ENCODE data around the gene VPS54. TPM values are rescaled to one million over a fixed set of nuclear protein-coding genes. Genes with fewer than 3 reads are reported as not detected.

The VPS54 gene
- total RNA-seq, 1 donor from 2014 or later: 17.2 TPM

- DNase-seq (ENCODE audit: extremely low spot score, unreplicated experiment): no peak
- Mint-ChIP-seq H3K4me1 (ENCODE audit: unreplicated experiment) (peaks cover 5% of the 10 kb centered on the region), H3K27ac (ENCODE audit: unreplicated experiment) (no peak overlapping the region), H3K27me3 (ENCODE audit: unreplicated experiment) (no peaks in the 10 kb centered on the region), H3K36me3 (ENCODE audit: unreplicated experiment) (no peaks in the 10 kb centered on the region), H3K4me3 (ENCODE audit: unreplicated experiment) (no peak overlapping the region), H3K9me3 (ENCODE audit: unreplicated experiment) (no peaks in the 10 kb centered on the region)
- TF ChIP-seq, protein P1, sequence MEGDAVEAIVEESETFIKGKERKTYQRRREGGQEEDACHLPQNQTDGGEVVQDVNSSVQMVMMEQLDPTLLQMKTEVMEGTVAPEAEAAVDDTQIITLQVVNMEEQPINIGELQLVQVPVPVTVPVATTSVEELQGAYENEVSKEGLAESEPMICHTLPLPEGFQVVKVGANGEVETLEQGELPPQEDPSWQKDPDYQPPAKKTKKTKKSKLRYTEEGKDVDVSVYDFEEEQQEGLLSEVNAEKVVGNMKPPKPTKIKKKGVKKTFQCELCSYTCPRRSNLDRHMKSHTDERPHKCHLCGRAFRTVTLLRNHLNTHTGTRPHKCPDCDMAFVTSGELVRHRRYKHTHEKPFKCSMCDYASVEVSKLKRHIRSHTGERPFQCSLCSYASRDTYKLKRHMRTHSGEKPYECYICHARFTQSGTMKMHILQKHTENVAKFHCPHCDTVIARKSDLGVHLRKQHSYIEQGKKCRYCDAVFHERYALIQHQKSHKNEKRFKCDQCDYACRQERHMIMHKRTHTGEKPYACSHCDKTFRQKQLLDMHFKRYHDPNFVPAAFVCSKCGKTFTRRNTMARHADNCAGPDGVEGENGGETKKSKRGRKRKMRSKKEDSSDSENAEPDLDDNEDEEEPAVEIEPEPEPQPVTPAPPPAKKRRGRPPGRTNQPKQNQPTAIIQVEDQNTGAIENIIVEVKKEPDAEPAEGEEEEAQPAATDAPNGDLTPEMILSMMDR (IDR thresholded peaks at IDR 0.05): peak; percentile 93
These were observed 30.5 kb upstream of the VPS54 start for GRCh38 chr2:64049633-64050220.

GRCh38 chr2:64045938-64046337 is 26.7 kb upstream of the VPS54 start:
- no peaks in the 10 kb centered on the region for H3K36me3 Mint-ChIP-seq (ENCODE audit: unreplicated experiment)

GRCh38 chr2:64040161-64040560 is 20.9 kb upstream of the VPS54 start:
- H3K4me3 Mint-ChIP-seq (ENCODE audit: unreplicated experiment): no peak overlapping the region
- TF ChIP-seq, protein P1 (IDR thresholded peaks at IDR 0.05): no peak
- no peaks in the 10 kb centered on the region for H3K36me3 Mint-ChIP-seq (ENCODE audit: unreplicated experiment)
- H3K27ac Mint-ChIP-seq (ENCODE audit: unreplicated experiment): no peak overlapping the region
- no peaks in the 10 kb centered on the region for H3K9me3 Mint-ChIP-seq (ENCODE audit: unreplicated experiment)
- DNase-seq (ENCODE audit: extremely low spot score, unreplicated experiment): no peak
- peaks cover 2% of the 10 kb centered on the region for H3K27me3 Mint-ChIP-seq (ENCODE audit: unreplicated experiment)
- peaks cover 9% of the 10 kb centered on the region for H3K4me1 Mint-ChIP-seq (ENCODE audit: unreplicated experiment)

More at GRCh38 chr2:64045938-64046337, 26.7 kb upstream of the VPS54 start:
- no peak overlapping the region for H3K4me3 Mint-ChIP-seq (ENCODE audit: unreplicated experiment)
- no peak for DNase-seq (ENCODE audit: extremely low spot score, unreplicated experiment)
- TF ChIP-seq, protein P1 (IDR thresholded peaks at IDR 0.05): no peak
- H3K27ac Mint-ChIP-seq (ENCODE audit: unreplicated experiment): no peak overlapping the region
- H3K9me3 Mint-ChIP-seq (ENCODE audit: unreplicated experiment): no peaks in the 10 kb centered on the region
- H3K4me1 Mint-ChIP-seq (ENCODE audit: unreplicated experiment): peaks cover 5% of the 10 kb centered on the region
- no peaks in the 10 kb centered on the region for H3K27me3 Mint-ChIP-seq (ENCODE audit: unreplicated experiment)

DNA sequence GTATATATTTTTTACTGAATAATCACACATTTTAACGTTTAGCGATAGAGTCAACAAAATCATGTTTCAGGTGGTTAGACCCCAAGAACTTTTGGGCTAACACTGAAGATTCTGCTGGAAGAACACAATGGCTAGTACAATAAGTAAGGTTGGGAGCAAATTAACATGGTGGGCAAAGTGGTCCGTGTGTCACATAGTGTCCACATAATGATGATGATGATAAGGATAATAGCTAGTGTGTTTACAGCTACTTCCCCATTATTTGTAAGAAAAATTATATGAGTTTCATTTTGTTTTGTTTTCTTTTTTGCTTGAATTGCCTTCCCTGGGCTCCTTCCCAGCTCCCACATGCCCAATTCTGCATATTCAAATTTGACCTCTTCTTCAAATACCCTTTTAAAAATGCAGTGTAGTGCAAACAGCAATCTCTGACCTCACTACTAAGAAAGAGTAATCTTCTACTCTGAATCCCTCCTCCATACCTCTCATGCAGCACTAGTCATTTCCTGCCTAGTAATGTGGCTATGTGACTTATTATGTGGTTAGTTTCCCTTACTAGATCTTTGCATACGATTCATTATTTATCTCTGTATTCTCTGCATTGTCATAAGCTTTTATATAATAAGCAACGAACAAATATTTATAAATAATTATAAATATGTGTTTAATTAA is 16.9 kb upstream of the VPS54 start:
- Mint-ChIP-seq H3K27ac (ENCODE audit: unreplicated experiment) (no peak overlapping the region), H3K36me3 (ENCODE audit: unreplicated experiment) (no peaks in the 10 kb centered on the region), H3K4me1 (ENCODE audit: unreplicated experiment) (peaks cover 12% of the 10 kb centered on the region), H3K27me3 (ENCODE audit: unreplicated experiment) (peaks cover 2% of the 10 kb centered on the region), H3K9me3 (ENCODE audit: unreplicated experiment) (no peaks in the 10 kb centered on the region), H3K4me3 (ENCODE audit: unreplicated experiment) (no peak overlapping the region)
- no peak for DNase-seq (ENCODE audit: extremely low spot score, unreplicated experiment)
- TF ChIP-seq, protein P1 (IDR thresholded peaks at IDR 0.05): no peak

DNA sequence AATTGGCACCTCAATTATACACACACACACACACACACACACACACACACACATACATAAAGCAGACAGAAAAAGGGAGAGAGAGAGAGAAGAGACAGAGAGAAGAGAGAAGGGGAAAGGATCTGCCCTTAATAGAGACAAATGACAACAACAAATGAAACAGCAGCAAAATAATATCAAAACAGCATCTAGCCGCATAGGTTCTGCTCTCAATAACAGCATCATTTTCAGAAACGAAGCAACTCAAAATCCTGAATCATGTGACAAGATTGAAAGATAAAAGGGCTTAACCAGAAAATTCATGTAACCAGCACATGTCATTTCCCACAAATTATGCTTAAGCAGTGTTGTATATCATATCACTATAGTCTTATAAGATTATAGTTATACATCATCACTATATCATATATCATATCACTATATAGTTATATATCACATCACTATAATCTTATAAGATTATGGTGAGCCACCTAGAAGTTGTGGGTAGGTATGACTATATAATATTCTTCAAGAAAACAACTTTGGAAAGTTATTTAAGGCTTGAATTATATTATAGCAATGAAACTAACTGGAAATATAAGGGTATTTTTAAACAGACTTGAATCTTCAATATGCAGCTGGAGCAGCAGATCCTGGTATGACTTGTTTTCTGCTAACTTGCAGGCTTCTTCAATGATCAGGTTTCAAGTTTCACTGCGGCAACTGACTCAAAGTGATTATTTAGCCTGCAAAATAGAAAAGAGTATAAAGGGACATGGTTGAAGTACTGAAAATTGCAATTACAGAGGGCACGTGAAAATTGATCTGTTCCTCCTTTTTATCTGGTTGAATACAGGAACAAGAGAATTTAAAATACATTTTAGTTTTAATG is 16.1 kb upstream of the VPS54 start:
- H3K27me3 Mint-ChIP-seq (ENCODE audit: unreplicated experiment): peaks cover 1% of the 10 kb centered on the region
- no peak overlapping the region for H3K4me3 Mint-ChIP-seq (ENCODE audit: unreplicated experiment)
- no peak for DNase-seq (ENCODE audit: extremely low spot score, unreplicated experiment)
- no peak overlapping the region for H3K27ac Mint-ChIP-seq (ENCODE audit: unreplicated experiment)
- H3K36me3 Mint-ChIP-seq (ENCODE audit: unreplicated experiment): no peaks in the 10 kb centered on the region
- peaks cover 12% of the 10 kb centered on the region for H3K4me1 Mint-ChIP-seq (ENCODE audit: unreplicated experiment)
- TF ChIP-seq, protein P1 (IDR thresholded peaks at IDR 0.05): no peak
- H3K9me3 Mint-ChIP-seq (ENCODE audit: unreplicated experiment): no peaks in the 10 kb centered on the region

All from osteocyte (in vitro differentiated cells).